ENCODE measurements around the gene FBN3. TPM values are rescaled to one million over a fixed set of nuclear protein-coding genes. Genes with fewer than 3 reads are reported as not detected.
"Not testable (repeated sequence)": the region's sequence is repeated elsewhere in the genome, so short reads cannot be mapped to it uniquely, and the experiment has no call there.

FBN3 gene
- total RNA-seq, 1 experiment from 2014 or later = 0.02 TPM

GRCh38 chr19:8158411-8159074, 9.2 kb upstream of the FBN3 start:
- Histone ChIP-seq H3K27me3 (no peaks in the 10 kb centered on the region), H3K4me3 (no peak overlapping the region), H3K4me1 (peaks cover 13% of the 10 kb centered on the region), H3K9me3 (replicated peaks) (no peaks in the 10 kb centered on the region), H3K36me3 (no peaks in the 10 kb centered on the region), H3K27ac (no peak overlapping the region)
- DNase-seq = peak; percentile 63 to 89

DNA sequence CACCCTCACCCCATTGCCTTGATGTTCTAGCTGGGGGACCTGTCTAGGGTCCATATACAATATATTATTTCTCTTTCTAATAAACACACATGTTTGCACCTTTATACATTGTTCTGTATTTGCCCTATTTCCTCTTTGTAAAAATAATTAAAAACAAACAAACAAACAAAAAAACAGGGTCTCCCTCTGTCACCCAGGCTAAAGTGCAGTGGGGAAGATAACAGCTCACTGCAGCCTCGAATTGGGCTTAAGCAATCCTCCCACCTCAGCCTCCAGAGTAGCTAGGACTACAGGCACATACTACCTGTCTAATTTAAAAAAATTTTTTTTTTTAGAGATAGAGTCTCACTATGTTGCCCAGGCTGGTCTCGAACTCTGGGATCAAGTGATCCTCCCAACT, 5.9 kb upstream of the FBN3 start:
- no peak for DNase-seq
- Histone ChIP-seq H3K27ac (no peak overlapping the region; the same call in 1 of the 2 replicates), H3K36me3 (no peaks in the 10 kb centered on the region), H3K9me3 (replicated peaks) (no peaks in the 10 kb centered on the region), H3K4me3 (no peak overlapping the region), H3K4me1 (peaks cover 10% of the 10 kb centered on the region), H3K27me3 (peaks cover 2% of the 10 kb centered on the region; the same call in 1 of the 2 replicates)

DNA sequence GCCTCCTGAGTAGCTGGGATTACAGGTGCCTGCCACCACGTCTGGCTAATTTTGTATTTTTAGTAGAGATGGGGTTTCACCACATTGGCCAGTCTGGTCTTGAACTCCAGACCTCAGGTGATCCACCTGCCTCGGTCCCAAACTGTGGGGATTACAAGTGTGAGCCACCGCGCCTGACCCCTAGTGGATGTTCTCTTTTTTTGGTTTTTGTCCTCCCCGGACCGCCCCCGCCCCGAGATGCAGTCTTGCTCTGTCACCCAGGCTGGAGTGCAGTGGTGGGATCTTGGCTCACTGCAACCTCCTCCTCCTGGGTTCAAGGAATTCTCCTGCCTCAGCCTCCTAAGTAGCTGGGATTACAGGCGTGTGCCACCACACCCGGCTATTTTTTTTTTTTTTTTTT, 4.6 kb upstream of the FBN3 start:
- not testable (repeated sequence) for H3K4me1 ChIP-seq; DNase-seq; H3K9me3 ChIP-seq (replicated peaks); H3K4me3 ChIP-seq; H3K36me3 ChIP-seq; H3K27me3 ChIP-seq
- peak overlapping the region; percentile 66 for H3K27ac ChIP-seq

DNA sequence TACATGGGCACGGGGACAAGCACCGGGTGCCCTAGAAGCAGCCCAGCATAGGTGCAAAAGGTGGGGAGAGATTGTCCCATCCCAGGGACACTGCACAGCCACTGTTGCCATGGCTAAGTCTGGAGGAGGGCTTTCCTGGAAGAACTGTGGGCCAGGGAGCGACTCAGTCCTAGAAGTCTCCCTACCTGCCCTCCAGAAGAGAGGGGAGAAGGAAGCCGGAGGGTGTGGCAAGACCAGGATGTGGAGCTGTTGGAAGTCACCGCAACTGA, 2.3 kb upstream of the FBN3 start:
- H3K9me3 ChIP-seq (replicated peaks) = no peaks in the 10 kb centered on the region
- H3K36me3 ChIP-seq = no peaks in the 10 kb centered on the region
- H3K4me3 ChIP-seq = no peak overlapping the region
- H3K27me3 ChIP-seq = peaks cover 25% of the 10 kb centered on the region
- no peak for DNase-seq
- H3K27ac ChIP-seq = no peak overlapping the region
- peaks cover 10% of the 10 kb centered on the region for H3K4me1 ChIP-seq

- DNase-seq = no peak
- Histone ChIP-seq H3K9me3 (replicated peaks) (no peaks in the 10 kb centered on the region), H3K4me3 (no peak overlapping the region), H3K27ac (no peak overlapping the region), H3K36me3 (no peaks in the 10 kb centered on the region), H3K27me3 (peaks cover 25% of the 10 kb centered on the region), H3K4me1 (peaks cover 10% of the 10 kb centered on the region)
Measured at GRCh38 chr19:8150998-8151766, 1.8 kb upstream of the FBN3 start.

GRCh38 chr19:8150178-8150865, 930 bp upstream of the FBN3 start:
- Histone ChIP-seq H3K4me3 (no peak overlapping the region), H3K36me3 (no peaks in the 10 kb centered on the region), H3K4me1 (peaks cover 9% of the 10 kb centered on the region), H3K27me3 (peaks cover 25% of the 10 kb centered on the region), H3K9me3 (replicated peaks) (no peaks in the 10 kb centered on the region), H3K27ac (no peak overlapping the region)
- no peak for DNase-seq

- H3K27me3 ChIP-seq = peaks cover 25% of the 10 kb centered on the region
- no peaks in the 10 kb centered on the region for H3K4me1 ChIP-seq
- no peak overlapping the region for H3K4me3 ChIP-seq
- H3K36me3 ChIP-seq = no peaks in the 10 kb centered on the region
- peak in 1 of 2 experiments; percentile 32 for DNase-seq
- no peaks in the 10 kb centered on the region for H3K9me3 ChIP-seq (replicated peaks)
- H3K27ac ChIP-seq = no peak overlapping the region
Measured at GRCh38 chr19:8148410-8149260, 757 bp downstream of the FBN3 start.

GRCh38 chr19:8148088-8148409, 1.3 kb downstream of the FBN3 start:
- Histone ChIP-seq H3K4me3 (no peak overlapping the region), H3K4me1 (no peaks in the 10 kb centered on the region), H3K36me3 (no peaks in the 10 kb centered on the region), H3K27ac (no peak overlapping the region), H3K27me3 (peaks cover 25% of the 10 kb centered on the region), H3K9me3 (replicated peaks) (no peaks in the 10 kb centered on the region)
- DNase-seq = no peak

- peaks cover 25% of the 10 kb centered on the region for H3K27me3 ChIP-seq
- no peaks in the 10 kb centered on the region for H3K36me3 ChIP-seq
- H3K9me3 ChIP-seq (replicated peaks) = no peaks in the 10 kb centered on the region
- no peak for DNase-seq
- no peak overlapping the region for H3K27ac ChIP-seq
- no peak overlapping the region for H3K4me3 ChIP-seq
- H3K4me1 ChIP-seq = no peaks in the 10 kb centered on the region
Measured at GRCh38 chr19:8147582-8147978, 1.8 kb downstream of the FBN3 start.

- Histone ChIP-seq H3K27ac (no peak overlapping the region), H3K4me1 (no peaks in the 10 kb centered on the region), H3K36me3 (no peaks in the 10 kb centered on the region), H3K4me3 (no peak overlapping the region), H3K27me3 (peaks cover 25% of the 10 kb centered on the region), H3K9me3 (replicated peaks) (no peaks in the 10 kb centered on the region)
- DNase-seq = no peak
Measured at GRCh38 chr19:8146877-8147581, 2.4 kb downstream of the FBN3 start.

DNA sequence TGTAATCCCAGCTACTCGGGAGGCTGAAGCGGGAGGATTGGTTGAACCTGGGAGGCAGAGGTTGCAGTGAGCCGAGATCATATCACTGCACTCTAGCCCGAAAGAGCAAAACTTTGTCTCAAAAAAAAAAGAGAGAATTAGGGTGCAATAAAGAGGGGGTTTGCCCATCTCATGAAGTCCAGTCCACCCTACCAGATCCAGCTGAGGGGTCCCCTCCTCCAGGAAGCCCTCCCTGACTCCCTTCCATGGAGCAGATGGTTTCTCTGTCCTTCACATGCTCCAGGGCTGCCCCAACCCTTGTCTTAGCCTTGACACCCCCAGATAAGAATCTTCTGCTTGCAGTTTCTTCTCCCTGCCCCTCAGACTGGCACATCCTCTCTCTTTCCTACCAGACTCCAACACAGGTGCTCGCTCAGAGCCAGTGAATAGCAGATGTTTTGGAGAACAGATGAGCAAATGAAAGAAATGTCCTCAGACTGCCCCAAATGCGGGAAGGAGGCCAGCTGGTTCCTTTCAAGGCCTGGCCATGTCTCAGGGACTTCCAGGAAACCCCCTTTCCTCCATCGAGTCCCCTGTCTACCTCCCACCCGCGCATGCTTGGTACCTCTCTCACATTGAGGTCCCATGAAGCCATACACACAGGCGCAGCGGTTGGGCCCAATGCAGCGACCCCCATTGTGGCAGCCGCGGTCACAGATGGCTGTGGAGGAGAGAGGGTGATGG, 5.0 kb downstream of the FBN3 start:
- Histone ChIP-seq H3K4me1 (peaks cover 1% of the 10 kb centered on the region; the same call in 1 of the 2 replicates), H3K36me3 (no peaks in the 10 kb centered on the region), H3K4me3 (no peak overlapping the region), H3K9me3 (replicated peaks) (no peaks in the 10 kb centered on the region), H3K27me3 (peaks cover 16% of the 10 kb centered on the region), H3K27ac (no peak overlapping the region)
- no peak for DNase-seq

DNA sequence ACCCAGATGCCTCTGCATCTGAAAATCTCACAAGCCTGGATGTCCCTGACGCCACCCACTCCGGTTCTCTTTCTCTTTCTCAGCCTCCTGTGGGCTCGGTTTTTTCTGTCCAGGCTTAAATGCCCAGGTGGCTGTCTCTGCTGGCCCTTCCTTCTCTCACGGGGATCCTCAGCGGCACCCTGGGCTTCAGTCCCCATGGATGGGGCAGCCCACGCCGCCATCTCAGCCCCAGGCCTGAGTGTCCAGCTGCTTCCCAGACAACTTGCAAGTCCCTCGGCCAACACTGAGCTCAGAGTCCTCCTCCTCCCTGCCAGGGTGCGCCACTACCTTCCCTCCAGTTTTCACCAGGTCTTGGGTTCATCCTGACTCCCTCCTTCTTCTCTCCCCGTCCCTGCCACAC, 6.4 kb downstream of the FBN3 start:
- Histone ChIP-seq H3K27ac (no peak overlapping the region), H3K9me3 (replicated peaks) (no peaks in the 10 kb centered on the region), H3K4me3 (no peak overlapping the region), H3K36me3 (no peaks in the 10 kb centered on the region), H3K4me1 (peaks cover 13% of the 10 kb centered on the region; the same call in 1 of the 2 replicates), H3K27me3 (peaks cover 8% of the 10 kb centered on the region)
- DNase-seq = no peak

- no peaks in the 10 kb centered on the region for H3K9me3 ChIP-seq (replicated peaks)
- no peak overlapping the region for H3K4me3 ChIP-seq
- H3K36me3 ChIP-seq = no peaks in the 10 kb centered on the region
- no peak for DNase-seq
- H3K27ac ChIP-seq = no peak overlapping the region
- peaks cover 16% of the 10 kb centered on the region; the same call in 1 of the 2 replicates for H3K4me1 ChIP-seq
- H3K27me3 ChIP-seq = 0 out of 2 replicates have a peak, but pooled peaks cover 4% of the 10 kb centered on the region
Measured at GRCh38 chr19:8142513-8142900, 6.9 kb downstream of the FBN3 start.
